ENCODE data around the gene TNFRSF9.
"Not testable (repeated sequence)": the region's sequence is repeated elsewhere in the genome, so short reads cannot be mapped to it uniquely, and the experiment has no call there.

The TNFRSF9 gene

DNA sequence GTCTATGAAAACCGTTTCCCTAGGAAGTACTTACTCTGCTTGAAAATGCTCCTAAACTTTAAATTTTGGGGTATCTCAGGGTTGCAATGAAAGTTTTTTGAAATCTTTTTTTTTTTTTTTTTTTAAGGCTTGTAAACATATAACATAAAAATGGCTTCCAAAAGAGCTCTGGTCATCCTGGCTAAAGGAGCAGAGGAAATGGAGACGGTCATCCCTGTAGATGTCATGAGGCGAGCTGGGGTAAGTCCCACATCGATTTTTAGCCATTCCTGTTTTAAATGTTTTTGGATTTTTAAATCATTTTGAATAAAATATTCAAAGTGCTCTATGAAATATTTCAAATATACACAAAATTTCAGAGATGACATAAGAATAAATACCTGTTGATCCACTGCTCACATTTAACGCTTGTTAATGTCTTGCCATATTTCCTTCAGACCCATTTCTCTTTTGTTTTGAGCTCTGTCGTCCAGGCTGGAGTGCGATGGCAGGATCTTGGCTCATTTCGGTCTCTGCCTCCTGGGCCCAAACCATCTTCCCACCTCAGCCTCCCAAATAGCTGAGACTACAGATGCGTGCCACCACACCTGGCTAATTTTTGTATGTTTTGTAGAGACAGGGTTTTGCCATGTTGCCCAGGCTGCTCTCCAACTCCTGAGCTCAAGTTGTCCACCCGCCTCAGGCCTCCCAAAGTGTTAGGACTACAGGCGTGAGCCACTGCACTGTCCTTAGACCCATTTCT lies 22.2 kb upstream of the TNFRSF9 start:
- in situ Hi-C loops (cut with MboI; ENCODE audit: low pct_unique_long_range_greater_than_20kb, low sequenced_read_pairs) = no loop called here
- DNase-seq = no peak

- no peak for DNase-seq
- in situ Hi-C loops (cut with MboI; ENCODE audit: low pct_unique_long_range_greater_than_20kb, low sequenced_read_pairs) = no loop called here
Measured at GRCh38 chr1:7962014-7962335, 21.3 kb upstream of the TNFRSF9 start.

DNA sequence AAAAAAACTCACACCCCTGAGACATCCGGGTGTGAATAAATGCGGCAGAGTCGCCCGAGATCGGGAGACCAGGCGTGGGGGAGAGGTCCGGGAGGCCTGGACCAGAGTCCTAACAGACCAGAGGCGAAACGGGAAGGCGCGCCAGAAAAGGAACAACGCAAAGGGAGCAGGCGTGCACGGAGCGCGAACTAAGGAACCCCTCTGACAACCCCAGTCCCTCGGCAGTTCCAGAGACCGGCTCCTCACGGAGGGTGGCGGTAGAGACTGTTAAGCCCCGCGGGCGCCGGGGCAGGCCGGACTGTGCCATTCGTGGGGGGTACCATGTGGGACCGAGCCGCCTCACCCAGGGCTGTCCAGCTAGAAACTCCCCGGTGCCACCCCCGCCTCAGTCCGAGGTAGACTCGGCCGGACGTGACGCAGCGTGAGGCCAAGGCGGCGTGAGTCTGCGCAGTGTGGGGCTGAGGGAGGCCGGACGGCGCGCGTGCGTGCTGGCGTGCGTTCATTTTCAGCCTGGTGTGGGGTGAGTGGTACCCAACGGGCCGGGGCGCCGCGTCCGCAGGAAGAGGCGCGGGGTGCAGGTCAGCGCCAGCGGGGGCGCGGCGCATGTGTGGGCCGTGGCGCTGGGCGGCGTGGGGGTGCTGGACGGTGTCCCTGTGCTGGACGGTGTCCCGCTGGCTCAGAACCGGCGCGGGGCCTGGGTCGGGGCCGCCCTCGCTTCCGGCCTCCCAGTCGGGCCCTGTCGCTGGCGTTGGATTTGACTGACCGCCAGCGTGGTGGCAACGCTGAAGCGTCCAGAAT lies 20.8 kb upstream of the TNFRSF9 start, which contains the start of gene PARK7:
Gene PARK7 (plus strand): TSS at position 496 of the 798 bp plus-strand sequence. CDS start 1,075 bp downstream, outside the sequence.
- in situ Hi-C loops (cut with MboI; ENCODE audit: low pct_unique_long_range_greater_than_20kb, low sequenced_read_pairs) = no loop called here
- DNase-seq = peak; percentile 100

DNA sequence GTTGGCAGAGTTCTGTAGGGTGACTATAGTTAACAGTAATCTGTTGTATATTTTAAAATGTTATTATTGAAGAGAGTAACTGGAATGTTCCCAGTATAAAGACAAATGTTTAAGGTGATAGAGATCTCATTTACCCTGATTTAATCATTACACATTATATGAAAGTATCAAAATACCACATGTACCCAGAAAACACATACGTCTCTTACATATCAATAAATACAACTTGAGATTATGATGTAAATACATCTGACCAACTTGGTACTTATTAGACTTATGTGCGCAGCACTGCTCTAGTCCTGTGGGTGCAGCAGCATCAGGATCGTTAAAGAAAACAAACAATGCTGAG lies 20.2 kb upstream of the TNFRSF9 start:
- no peak for DNase-seq
- in situ Hi-C loops (cut with MboI; ENCODE audit: low pct_unique_long_range_greater_than_20kb, low sequenced_read_pairs) = no loop called here

GRCh38 chr1:7960165-7960564 lies 19.5 kb upstream of the TNFRSF9 start:
- in situ Hi-C loops (cut with MboI; ENCODE audit: low pct_unique_long_range_greater_than_20kb, low sequenced_read_pairs) = no loop called here
- no peak for DNase-seq

DNA sequence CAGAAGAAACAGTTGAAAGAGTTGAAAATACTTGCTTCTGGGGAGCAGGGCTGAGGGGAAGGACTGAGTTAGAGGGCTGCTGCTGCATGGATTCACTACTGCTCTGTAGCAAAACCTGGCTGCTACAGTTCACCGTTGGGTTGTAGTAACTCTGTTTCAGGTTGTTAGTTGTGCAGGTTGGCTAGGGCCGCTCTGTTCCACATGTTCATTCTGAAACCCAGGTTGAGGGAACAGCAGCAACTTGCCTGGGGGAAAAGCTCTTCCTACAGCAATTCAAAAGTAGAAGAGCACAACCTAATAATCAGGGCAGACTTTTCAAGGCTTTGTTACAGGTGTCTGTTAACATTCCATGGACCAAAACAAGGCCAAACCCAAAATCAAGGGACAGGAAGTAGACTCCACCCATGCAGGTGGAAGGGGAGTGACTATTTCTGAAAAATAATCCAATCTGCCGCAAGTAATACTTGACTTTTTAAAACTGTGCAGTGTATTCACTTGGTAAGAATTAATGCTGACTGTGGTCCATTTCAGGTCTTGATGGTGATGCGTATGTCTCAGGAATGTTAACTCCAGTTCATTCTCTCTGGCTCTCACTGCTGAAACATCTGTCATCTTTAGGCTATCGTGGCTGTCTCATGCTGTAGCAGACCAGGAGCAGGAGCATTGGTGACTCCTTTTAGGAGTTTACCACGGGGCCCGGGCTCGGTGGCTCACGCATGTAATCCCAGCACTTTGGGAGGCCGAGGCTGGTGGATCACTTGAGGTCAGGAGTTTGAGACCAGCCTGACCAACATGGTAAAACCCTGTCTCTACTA lies 15.8 kb upstream of the TNFRSF9 start:
- DNase-seq = no peak
- in situ Hi-C loops (cut with MboI; ENCODE audit: low pct_unique_long_range_greater_than_20kb, low sequenced_read_pairs) = no loop called here

DNA sequence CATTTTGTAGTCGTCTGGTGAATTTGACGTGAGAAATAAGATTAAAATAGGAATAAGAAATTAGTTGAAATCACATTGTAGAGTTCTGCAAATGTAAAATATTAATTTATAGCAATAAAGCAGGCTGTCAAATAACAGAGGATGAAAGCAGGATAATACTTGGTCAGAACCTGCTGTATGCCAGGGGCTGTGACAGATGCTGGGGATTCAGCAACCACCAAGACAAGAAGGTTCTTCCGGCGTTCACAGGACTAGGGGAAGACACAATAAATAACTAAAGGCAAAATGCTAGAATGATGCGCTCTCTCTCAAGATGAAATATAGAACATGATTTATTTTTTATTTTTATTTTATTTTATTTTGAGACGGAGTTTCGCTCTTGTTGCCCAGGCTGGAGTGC lies 14.0 kb upstream of the TNFRSF9 start:
- DNase-seq = no peak
- in situ Hi-C loops (cut with MboI; ENCODE audit: low pct_unique_long_range_greater_than_20kb, low sequenced_read_pairs) = no loop called here

DNA sequence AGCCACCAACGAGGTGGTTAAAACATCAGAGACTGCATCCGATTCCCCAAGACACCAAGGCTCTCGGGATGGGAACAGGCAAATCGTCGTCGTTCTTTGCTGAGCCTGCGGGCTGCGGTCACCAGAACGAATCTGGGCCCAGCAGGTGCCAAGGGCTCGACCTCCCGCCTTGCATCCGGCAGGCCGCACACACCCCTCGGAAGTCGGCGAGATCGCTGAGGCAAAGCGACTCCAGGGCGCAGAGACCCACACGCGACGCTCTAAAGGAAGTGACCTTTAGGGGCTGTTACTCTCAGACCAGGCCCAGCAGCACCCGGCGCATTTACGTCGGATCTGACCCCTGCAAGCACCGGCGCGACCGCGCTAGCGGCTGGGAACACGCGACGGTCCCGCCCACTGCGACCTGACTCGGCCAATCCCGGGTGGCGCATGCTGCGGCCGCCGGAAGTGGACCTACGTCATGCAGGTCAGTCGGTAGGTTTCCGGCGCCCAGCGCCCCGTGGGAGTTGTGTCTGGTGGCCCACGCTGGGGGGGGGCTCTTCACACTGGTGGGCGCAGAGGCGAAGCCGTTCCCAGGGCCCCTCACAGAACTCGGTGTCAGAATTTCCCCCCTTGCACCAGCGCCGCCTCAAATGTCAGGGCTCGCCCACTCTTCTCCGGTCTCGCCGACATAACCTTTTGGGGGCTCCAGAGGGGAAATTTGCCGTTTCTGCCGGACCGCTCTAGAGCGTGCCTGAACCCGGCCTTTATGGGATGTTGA lies 13.4 kb upstream of the TNFRSF9 start:
- in situ Hi-C loops (cut with MboI; ENCODE audit: low pct_unique_long_range_greater_than_20kb, low sequenced_read_pairs) = no loop called here
- DNase-seq = no peak

DNA sequence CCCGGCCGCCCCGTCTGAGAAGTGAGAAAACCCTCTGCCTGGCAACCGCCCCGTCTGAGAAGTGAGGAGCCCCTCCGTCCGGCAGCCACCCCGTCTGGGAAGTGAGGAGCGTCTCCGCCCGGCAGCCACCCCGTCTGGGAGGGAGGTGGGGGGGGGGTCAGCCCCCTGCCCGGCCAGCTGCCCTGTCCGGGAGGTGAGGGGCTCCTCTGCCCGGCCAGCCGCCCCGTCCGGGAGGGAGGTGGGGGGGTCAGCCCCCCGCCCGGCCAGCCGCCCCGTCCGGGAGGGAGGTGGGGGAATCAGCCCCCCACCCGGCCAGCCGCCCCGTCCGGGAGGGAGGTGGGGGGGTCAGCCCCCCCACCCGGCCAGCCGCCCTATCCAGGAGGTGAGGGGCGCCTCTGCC lies 12.2 kb upstream of the TNFRSF9 start:
- in situ Hi-C loops (cut with MboI; ENCODE audit: low pct_unique_long_range_greater_than_20kb, low sequenced_read_pairs); DNase-seq: not testable (repeated sequence)

GRCh38 chr1:7948960-7949359 lies 8.3 kb upstream of the TNFRSF9 start:
- no peak for DNase-seq
- in situ Hi-C loops (cut with MboI; ENCODE audit: low pct_unique_long_range_greater_than_20kb, low sequenced_read_pairs) = no loop called here

DNA sequence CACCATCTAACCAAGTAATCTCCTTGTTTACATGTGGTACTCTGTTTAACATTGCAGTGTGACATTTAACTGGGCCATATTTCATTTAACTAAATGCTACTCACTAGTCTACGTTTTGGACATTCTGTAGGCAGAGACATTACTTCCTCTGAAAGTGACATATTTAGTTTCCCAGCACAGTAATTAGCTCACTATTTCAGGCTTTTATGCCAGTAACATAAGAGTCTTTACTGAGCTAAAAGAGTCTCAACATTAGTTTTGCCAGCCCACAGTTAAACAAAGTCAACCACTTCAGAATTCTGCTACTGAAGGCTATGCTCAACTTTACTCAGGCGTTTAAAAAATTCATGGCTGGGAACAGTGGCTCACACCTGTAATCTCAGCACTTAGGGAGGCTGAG lies 2.6 kb upstream of the TNFRSF9 start:
- in situ Hi-C loops (cut with MboI; ENCODE audit: low pct_unique_long_range_greater_than_20kb, low sequenced_read_pairs) = no loop called here
- no peak for DNase-seq

DNA sequence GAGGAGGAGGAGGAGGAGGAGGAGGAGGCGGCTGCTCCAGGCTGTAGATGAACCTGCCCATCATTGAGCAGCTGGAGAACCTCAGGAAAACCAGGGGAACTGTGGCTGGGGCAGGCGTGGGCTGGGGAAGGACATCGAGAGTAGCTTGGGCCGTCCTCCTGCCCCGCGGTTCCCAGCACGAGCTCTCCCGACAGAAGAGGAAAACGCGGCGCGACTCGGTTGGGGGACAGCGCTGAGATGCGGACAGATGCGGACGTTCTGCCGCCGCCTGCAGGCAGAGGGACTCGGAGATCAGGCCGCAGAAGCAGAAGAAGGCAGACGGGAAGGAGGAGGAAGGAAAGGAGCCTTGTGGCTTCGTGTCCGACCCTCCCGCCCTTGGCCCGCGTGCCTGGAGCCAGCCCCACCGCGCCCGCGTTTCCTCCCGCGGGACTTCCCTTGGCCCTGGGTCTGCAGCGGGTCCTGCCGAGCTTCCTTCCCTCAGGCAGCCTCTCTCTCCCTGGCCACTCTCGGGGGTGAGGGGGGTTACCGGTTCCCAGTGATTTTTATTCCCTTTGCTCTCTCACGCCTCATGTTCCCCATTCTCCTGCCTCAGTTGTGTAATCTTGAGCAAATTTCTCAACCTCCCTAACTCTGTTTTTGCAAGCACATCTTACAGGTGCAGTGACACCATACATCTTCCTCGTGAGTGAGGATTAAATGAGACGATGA lies 1.7 kb upstream of the TNFRSF9 start:
- in situ Hi-C loops (cut with MboI; ENCODE audit: low pct_unique_long_range_greater_than_20kb, low sequenced_read_pairs) = no loop called here
- peak; percentile 73 for DNase-seq

GRCh38 chr1:7941437-7941793 lies 776 bp upstream of the TNFRSF9 start:
- DNase-seq = no peak
- in situ Hi-C loops (cut with MboI; ENCODE audit: low pct_unique_long_range_greater_than_20kb, low sequenced_read_pairs) = no loop called here

GRCh38 chr1:7940034-7940433 lies 605 bp downstream of the TNFRSF9 start:
- in situ Hi-C loops (cut with MboI; ENCODE audit: low pct_unique_long_range_greater_than_20kb, low sequenced_read_pairs) = no loop called here
- DNase-seq = no peak

DNA sequence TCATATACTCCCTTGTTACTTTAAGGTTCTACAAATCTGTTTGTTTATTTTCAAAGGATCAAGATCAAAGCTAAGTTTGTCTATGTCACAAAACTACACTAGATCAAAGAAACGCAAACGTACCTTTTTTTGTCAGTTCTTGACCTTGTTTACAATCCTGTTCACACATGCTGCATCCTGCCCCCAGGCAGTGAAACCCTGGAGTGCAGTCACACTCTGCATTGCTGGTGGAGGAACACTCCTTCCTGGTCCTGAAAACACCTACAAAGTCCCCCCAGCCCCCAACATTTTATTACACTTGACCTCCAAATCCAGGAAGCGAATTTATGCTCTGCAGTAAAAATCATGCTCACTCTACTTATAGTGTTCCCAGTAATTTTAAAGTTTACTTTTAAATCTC lies 2.6 kb downstream of the TNFRSF9 start:
- DNase-seq = no peak
- in situ Hi-C loops (cut with MboI; ENCODE audit: low pct_unique_long_range_greater_than_20kb, low sequenced_read_pairs) = no loop called here

- DNase-seq = no peak
- in situ Hi-C loops (cut with MboI; ENCODE audit: low pct_unique_long_range_greater_than_20kb, low sequenced_read_pairs) = no loop called here
Measured at GRCh38 chr1:7932524-7933138, 8.0 kb downstream of the TNFRSF9 start.

DNA sequence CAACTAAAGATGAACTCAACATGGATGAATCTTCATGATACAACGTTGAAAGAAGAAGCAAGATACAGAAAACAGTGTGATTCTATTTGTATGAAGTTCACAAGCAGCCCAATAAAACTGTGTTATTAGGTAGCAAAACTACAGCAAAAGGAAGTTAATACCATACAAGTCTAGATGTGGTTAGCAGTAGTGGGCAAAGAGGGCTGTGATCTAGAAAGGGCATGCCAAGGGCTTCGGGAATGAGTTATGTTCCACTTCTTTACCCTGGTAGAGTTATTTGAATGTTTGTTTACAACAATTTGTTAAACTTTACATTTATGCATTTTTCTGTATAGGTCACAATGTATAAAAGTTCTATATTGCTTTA lies 9.2 kb downstream of the TNFRSF9 start:
- no peak for DNase-seq
- in situ Hi-C loops (cut with MboI; ENCODE audit: low pct_unique_long_range_greater_than_20kb, low sequenced_read_pairs) = no loop called here

- in situ Hi-C loops (cut with MboI; ENCODE audit: low pct_unique_long_range_greater_than_20kb, low sequenced_read_pairs) = no loop called here
Measured at GRCh38 chr1:7930645-7931445, 9.8 kb downstream of the TNFRSF9 start.

More at GRCh38 chr1:7930645-7931445, 9.8 kb downstream of the TNFRSF9 start:
- DNase-seq = peak; percentile 27

Measured in KBM-7 (cell line).